Mononuclear cell (primary cell): ENCODE results near the gene RDH12. TPM values are rescaled to one million over a fixed set of nuclear protein-coding genes. Genes with fewer than 3 reads are reported as not detected.

Experiments used
- H3K27me3 ChIP-seq: 2 replicates; pipeline ENCODE4 v1.6.0; 2011; ENCODE audit warnings: low read length, control low read depth; ENCODE audit not compliant: insufficient read depth
- H3K4me1 ChIP-seq: 2 replicates; pipeline ENCODE4 v1.5.1; 2011; ENCODE audit warnings: mild to moderate bottlenecking, low read length, control low read depth; ENCODE audit not compliant: insufficient read depth
- H3K4me3 ChIP-seq: 2 replicates; pipeline ENCODE4 v1.5.1; 2011; ENCODE audit warnings: mild to moderate bottlenecking, low read length, moderate library complexity
- H3K9me3 ChIP-seq: 2 replicates; pipeline ENCODE4 v1.5.1; 2011; ENCODE audit warnings: low read depth, mild to moderate bottlenecking, control low read depth, low read length
- total RNA-seq: library from RNA; depleted of rRNA; stranded (reverse); fragments of >200 nt; gene quantifications from one replicate; pipeline ENCODE4 v1.2.3, GENCODE V29; 2012

The RDH12 gene
- total RNA-seq, 1 donor, result not detected

DNA sequence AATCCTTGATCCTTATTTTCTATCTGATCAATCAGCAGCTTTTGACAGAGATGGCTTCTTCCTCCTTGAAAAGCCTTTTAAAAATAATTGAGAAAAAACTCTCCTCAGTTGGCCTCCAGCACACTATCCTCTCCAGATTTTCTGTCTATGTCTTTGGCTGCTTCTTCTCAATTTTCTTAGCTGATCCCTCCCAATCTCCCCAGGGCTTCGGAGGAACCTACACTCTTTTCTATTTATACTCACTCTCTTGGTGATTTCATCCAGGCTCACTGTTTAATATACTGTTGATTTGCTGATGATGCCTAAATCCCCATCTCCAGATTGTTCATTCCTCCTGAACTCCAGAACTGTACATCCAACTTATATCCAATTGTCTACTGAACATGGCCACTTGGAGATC lies 54.8 kb downstream of the RDH12 start:
- Histone ChIP-seq H3K4me1 (no peaks in the 10 kb centered on the region), H3K27me3 (no peaks in the 10 kb centered on the region), H3K4me3 (no peak overlapping the region), H3K9me3 (no peaks in the 10 kb centered on the region)

DNA sequence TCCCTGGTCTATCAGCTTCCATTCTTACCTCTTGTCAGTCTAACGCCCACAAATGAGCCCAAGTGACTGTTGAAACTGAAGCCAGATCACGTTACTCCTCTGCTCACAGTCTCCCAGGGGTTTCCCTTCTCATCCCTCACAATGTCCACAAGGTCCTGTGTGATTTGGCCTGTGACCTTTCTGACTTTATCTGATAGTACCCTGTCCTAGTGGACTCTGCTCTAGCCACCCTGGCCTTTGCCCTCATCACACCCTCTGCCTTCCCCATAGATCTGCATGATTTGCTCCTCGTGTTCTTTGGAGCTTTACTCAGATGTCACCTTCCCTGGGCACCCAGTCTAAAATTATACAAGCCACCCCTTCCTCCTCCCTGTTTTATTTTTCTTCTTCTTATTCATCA lies 55.5 kb downstream of the RDH12 start:
- Histone ChIP-seq H3K27me3 (no peaks in the 10 kb centered on the region), H3K4me1 (no peaks in the 10 kb centered on the region), H3K9me3 (no peaks in the 10 kb centered on the region), H3K4me3 (no peak overlapping the region)

DNA sequence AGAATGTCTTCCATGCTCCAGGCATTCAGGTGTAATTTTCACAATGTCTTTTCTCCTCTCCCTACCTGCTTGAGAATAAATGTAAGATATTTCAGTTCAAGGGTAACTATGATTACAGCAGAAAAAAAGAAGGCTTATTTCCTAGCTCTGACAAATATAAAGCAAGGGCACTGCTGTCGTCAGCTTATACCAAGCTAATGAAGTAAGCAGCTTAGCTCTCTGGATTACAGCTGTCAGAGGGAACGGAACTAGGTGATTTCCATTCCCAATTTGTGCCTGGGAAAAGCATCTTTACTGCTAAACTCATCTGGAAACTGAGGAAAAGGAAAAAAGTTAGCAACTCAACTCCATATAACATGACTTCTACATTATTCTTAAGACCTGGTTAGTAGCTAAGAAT lies 58.2 kb downstream of the RDH12 start:
- peaks cover 7% of the 10 kb centered on the region for H3K4me1 ChIP-seq

DNA sequence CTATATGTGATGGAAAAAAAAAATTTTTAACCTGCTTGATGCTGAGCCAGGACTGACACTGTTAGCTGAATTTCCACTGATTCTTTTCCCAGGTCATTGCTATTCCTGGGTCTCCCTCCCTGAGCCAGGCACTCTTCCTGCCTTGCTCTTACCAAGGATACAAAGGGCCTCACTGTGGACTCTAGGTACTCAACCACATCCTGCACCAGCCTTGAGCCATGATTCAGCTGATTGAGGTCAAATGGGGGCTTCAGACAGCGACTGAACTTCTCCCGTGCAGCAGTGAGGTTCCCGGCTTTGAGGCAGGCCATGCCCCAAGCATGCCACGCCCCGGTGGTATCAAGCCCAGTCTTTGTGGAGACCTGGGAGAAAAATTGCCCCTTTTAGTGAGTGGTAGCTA lies 60.4 kb downstream of the RDH12 start:
- H3K27me3 ChIP-seq, result no peaks in the 10 kb centered on the region

More for the DNA sequence above, 58.2 kb downstream of the RDH12 start:
- H3K4me3 ChIP-seq, result no peak overlapping the region
- no peaks in the 10 kb centered on the region for H3K9me3 ChIP-seq
- no peaks in the 10 kb centered on the region for H3K27me3 ChIP-seq

DNA sequence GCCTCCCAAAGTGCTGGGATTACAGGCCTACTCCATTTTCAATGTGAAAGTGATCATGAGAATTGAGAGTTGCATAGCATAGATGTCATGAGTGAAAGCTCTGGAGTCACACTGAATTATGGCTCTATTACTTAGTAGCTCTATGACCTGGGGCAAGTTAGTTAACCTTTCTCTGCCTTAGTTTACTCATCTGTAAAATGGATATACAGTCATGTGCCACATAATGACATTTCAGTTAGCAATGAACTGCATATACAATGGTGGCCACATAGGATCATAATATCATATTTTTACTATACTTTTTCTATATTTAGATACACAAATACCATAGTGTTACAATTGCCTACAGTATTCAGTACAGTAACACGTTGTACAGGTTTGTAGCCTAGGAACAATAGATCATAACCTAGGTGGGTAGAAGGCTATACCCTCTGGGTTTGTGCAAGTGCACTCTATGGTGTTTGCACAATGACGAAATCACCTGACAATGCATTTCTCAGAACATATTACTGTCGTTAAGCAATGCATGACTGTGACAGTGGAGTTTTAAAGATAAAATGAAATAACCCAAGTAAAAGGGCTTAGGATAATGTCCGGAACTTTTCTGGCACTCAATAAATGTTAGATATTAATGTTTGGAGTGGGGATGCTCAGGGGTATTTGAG lies 61.6 kb downstream of the RDH12 start:
- H3K4me1 ChIP-seq, result peaks cover 27% of the 10 kb centered on the region
- H3K4me3 ChIP-seq, result no peak overlapping the region
- no peaks in the 10 kb centered on the region for H3K27me3 ChIP-seq
- H3K9me3 ChIP-seq, result no peaks in the 10 kb centered on the region

More for the DNA sequence above, 60.4 kb downstream of the RDH12 start:
- Histone ChIP-seq H3K9me3 (no peaks in the 10 kb centered on the region), H3K4me1 (peaks cover 23% of the 10 kb centered on the region), H3K4me3 (no peak overlapping the region)

DNA sequence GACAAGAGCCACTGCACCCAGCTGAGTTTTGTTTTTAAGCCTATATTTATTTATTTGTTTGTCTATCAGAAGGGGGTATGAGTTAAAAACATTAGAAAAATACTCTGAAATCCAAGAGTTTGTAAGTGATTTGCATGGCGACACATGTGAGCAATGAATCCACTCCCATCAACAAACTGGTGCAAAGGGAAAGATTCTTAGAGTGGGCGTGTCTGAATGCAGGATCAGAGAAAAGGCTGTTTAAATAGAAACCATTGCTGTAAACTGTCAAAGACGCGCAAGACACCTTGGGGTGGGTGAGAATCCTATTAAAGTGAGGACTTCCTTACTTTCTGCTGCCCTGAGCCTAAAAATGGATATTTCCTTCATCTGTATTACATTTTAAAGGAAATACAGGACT lies 62.8 kb downstream of the RDH12 start:
- peaks cover 27% of the 10 kb centered on the region for H3K4me1 ChIP-seq
- H3K4me3 ChIP-seq, result no peak overlapping the region
- no peaks in the 10 kb centered on the region for H3K27me3 ChIP-seq
- H3K9me3 ChIP-seq, result no peaks in the 10 kb centered on the region

DNA sequence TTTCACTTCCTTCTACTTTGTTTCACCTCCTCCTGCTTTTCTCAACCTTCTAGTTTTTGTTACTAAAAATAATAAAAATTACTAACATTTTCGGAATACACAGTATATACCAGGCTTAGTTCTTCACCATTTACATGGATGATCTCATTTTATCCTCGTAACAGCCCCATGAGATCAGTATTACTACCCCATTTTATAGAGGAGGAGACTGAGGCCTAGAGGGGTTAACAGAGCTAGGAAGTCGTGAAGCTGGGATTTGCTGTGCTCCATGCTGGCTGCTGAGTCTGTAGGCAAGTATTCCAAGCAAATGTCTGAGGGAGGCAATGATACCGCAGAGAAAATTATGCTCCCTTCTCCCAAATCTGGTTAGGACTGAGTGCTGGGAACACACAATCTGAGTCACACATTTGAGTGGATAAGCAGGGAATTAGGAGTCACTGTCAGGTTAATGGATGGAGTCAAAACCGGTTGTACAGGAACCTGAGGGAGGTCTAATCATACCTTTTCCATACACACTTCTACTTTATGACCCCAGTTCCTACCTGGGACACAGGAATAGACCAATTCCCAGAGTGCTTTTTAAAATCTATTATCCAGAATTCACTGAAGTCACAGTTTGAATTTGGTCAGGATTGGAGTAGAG lies 63.6 kb downstream of the RDH12 start:
- no peaks in the 10 kb centered on the region for H3K9me3 ChIP-seq
- no peaks in the 10 kb centered on the region for H3K27me3 ChIP-seq
- peaks cover 27% of the 10 kb centered on the region for H3K4me1 ChIP-seq
- no peak overlapping the region for H3K4me3 ChIP-seq

DNA sequence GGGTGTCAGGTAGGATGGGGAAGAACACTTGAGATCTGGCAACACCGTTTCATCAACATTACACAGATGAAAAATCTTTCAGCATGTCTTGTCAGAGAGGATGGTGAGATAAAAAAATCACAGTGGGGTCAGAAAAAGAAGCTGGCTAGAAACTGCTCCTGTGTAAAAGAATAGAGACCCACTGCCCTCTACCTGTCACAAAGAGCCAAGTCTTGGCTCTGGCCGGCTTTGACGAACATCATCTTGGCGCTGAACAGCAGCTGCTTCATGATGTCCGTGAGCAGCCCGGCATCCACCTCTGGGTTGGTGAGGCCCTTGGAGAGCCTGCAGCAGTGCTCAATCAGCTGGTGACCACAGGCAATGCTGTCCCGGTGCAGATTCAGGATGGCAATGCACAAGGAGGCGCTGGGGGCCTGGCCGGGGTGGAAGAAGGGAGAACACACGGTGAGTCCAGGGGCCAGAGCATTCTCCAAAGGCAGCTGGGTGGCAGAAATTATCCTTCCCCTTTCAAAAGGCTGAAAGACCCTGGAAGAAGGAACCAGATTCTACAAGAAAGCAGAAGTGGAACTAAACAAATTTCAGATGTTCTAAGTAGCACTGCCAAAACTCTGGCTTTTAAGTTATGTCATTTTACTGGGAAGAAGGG lies 64.5 kb downstream of the RDH12 start:
- H3K4me3 ChIP-seq, result no peak overlapping the region
- H3K9me3 ChIP-seq, result no peaks in the 10 kb centered on the region
- no peaks in the 10 kb centered on the region for H3K27me3 ChIP-seq
- H3K4me1 ChIP-seq, result peaks cover 27% of the 10 kb centered on the region

DNA sequence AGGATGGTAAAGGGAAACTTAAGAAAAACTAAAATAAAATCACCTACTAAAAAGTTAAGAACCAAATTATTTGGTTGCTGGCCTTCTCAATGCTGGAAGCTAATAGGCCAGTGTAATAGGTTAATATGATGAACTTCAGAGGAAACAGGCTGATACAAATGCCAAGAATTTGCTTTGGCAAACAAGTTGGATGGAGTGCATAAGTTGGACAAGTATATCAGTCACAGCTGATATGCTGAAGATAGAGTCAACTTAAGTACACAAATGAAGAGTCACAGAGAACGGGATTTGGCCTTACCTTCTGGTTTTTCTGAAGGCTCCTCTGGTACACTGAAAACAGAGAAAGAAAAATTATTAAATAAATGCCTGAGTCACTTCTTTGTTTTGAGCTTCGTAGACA lies 66.5 kb downstream of the RDH12 start:
- H3K27me3 ChIP-seq, result no peaks in the 10 kb centered on the region
- no peak overlapping the region for H3K4me3 ChIP-seq
- peaks cover 27% of the 10 kb centered on the region for H3K4me1 ChIP-seq
- no peaks in the 10 kb centered on the region for H3K9me3 ChIP-seq

DNA sequence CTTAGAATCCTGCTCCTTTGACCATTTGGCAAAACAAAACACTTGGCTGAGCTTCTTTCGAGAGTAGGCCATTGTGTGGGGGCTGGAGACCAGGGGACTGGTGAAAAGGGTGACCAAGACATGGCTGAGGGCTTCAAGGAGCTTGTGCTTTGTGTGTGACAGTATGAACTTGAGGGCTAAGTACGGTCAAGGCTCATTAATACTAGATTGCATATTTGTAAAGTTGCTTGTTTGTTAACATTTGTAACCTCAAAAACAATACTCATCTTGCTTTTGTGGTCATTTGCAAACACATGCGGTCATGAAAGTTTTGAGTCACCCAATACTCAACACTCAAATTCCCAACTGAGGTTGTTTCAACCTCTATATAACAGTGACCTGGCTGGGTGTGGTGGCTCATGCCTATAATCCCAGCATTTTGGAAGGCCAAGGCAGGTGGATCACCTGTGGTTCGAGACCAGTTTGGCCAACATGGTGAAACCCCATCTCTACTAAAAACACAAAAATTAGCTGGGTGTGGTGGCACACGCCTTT lies 72.2 kb downstream of the RDH12 start:
- Histone ChIP-seq H3K4me1 (no peaks in the 10 kb centered on the region), H3K27me3 (no peaks in the 10 kb centered on the region), H3K4me3 (no peak overlapping the region)

DNA sequence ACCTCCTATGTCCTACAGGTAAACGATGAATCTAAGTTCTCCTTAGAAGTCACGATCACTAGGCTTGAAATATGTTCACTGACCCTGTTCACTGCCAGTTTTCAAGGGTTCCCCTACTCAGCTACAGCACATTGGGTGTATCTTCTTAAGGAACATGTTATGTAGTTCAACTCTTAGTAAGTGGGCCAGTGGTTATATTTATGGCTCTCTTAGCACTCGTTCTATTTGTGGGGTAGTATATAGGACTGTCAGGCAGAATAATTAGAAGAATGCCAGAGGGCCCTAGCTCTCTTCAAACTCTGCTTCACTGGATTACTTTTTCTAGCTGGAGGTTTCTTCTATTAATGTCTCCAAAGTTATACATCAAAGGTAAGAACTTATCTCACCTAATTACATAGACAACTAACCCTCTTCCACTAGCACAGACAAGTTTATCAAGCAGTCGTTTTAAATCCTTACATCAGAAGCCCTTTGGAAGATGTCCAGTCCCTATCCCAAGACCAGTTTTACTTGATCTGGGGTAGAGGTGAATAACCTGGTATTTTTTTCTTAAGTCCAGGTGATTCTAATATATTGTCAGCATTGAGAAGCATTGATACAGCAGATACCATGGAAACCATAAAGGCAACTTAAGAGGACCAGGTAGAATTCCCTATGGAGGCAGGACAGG lies 75.1 kb downstream of the RDH12 start:
- H3K4me3 ChIP-seq, result no peak overlapping the region
- H3K27me3 ChIP-seq, result no peaks in the 10 kb centered on the region
- no peaks in the 10 kb centered on the region for H3K9me3 ChIP-seq
- H3K4me1 ChIP-seq, result no peaks in the 10 kb centered on the region

More for the DNA sequence above, 72.2 kb downstream of the RDH12 start:
- H3K9me3 ChIP-seq, result no peaks in the 10 kb centered on the region

DNA sequence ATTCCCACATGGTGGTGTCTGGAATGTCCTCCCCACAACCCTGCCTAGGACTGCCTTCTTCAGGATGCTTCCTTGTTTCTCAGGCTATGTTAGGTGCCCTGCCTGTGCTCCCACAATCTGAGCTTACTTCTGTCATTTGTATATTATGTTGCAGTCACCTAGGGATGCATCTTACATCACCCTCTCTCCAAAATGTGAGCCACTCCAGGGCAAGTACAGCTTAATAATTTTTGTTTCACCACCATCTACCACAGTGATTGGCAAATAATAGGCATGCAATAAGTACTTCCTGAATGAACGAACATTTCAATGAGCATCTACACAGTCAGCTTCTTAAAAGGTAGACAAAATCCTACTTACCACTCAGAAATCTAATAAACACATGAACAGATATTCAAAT lies 77.1 kb downstream of the RDH12 start:
- H3K4me1 ChIP-seq, result no peaks in the 10 kb centered on the region
- H3K4me3 ChIP-seq, result no peak overlapping the region
- no peaks in the 10 kb centered on the region for H3K9me3 ChIP-seq
- H3K27me3 ChIP-seq, result no peaks in the 10 kb centered on the region

DNA sequence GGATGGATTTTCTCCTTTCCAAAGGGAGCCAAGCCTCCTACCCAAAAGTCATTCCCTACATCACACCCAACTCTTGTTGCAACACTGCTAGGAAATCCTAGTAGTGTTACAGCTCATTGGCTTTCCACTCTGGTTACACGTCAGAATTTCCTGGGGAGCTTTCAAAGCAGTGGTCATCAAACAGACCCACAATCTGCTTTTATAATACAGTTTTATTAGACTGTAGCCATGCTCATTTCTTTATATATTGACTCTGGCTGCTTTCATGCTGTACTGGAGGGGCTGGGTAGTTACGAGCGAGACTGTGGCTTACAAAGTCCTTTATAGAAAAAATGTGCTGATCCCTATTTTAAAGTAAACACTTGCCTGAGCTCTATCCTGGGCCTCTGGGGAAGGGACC lies 80.4 kb downstream of the RDH12 start:
- Histone ChIP-seq H3K4me1 (no peaks in the 10 kb centered on the region), H3K9me3 (no peaks in the 10 kb centered on the region), H3K4me3 (no peak overlapping the region), H3K27me3 (no peaks in the 10 kb centered on the region)
